HG03342 (cell line): ENCODE results near the gene TMEM140.
"Not testable (repeated sequence)": the region's sequence is repeated elsewhere in the genome, so short reads cannot be mapped to it uniquely, and the experiment has no call there.

Source experiments
- ATAC-seq: cut with Tn5 transposase; IDR thresholded peaks from one replicate; pipeline ENCODE4 v1.9.1; 2021; ENCODE audit warnings: mild to moderate bottlenecking, moderate library complexity; ENCODE audit not compliant: unreplicated experiment

Gene TMEM140

DNA sequence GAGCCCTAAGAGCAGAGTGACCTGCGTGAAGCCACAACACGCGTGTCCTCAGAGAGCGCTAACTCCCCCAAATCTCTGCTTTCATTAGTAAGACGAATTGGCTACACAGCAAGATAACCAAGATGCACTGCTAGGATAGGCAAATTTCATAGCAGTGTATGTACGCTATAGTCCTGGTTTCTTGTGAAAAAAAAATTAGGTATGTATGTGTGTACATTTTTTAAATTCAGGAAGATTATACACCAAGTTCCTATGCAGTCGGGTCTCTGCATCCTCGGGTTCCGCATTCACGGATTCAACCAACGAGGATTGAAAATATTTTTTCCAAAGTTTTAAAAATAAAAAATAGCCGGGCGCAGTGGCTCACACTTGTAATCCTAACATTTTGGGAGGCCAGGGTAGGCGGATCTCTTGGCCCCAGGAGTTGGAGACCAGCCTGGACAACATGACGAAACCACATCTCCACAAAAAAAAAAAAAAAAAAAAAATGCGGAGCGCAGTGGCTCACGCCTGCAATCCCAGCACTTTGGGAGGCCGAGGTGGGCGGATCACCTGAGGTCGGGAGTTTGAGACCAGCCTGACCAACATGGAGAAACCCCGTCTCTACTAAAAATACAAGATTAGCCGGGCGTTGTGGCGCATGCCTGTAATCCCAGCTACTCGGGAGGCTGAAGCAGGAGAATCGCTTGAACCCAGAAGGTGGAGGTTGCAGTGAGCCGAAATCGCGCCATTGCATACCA, 64.2 kb downstream of the TMEM140 start:
- ATAC-seq = not testable (repeated sequence)

DNA sequence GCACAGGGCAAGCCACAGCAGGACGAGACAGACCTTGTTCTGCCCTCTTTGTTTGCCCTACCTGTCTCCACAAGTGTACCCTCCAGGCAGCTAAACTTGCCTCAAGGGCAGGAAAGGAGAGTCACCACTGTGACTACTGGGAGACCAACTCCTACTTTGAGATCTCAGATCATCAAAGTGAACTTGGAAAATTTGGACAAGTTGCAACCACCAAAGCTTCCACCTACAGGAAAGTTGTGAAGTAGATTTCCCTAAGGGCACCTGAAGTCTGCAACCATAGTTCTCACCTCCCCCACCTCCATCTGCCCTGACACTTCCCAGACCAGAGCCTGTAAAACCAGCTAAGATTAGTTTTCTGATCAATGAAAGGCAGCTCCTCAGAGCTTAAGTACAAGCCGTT, 66.0 kb downstream of the TMEM140 start:
- ATAC-seq = no peak

- ATAC-seq = no peak
Observed at GRCh38 chr7:135215180-135215579, 67.3 kb downstream of the TMEM140 start.

DNA sequence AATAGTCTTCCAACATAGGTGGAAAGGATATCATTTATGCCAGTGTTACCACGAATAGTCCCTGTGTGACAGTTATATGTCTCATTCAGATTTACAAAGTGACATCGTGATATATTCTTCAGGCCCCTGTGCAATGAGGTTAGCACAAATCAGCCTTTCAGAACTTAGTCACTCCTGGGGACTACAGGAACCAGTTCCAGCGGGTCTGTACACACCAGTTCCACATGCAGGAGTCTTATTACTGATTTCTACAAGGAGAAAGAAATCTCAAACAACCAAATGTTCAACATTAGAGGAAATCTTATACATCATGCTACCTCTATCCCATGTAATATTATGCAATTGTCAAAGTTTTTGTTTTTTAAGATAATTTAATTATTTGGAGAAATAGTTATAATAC, 67.8 kb downstream of the TMEM140 start:
- no peak for ATAC-seq
